Measurements from ENCODE around the gene CDC42EP3.

The CDC42EP3 gene

GRCh38 chr2:37614061-37614738, 57.2 kb downstream of the CDC42EP3 start:
- no peaks in the 10 kb centered on the region for H3K79me2 ChIP-seq

GRCh38 chr2:37612382-37612781, 59.1 kb downstream of the CDC42EP3 start:
- Histone ChIP-seq H2AFZ (no peak overlapping the region), H3K9ac (no peak overlapping the region), H3K4me3 (ENCODE audit: low read depth, low read length) (no peak overlapping the region), H3K36me3 (ENCODE audit: control insufficient read depth, insufficient read depth, low read length) (no peaks in the 10 kb centered on the region), H3K9me3 (ENCODE audit: control insufficient read depth, low read length) (no peaks in the 10 kb centered on the region), H3K4me2 (ENCODE audit: low read length) (no peak overlapping the region), H3K27me3 (ENCODE audit: control insufficient read depth, insufficient read depth, low read length) (no peaks in the 10 kb centered on the region), H3K4me1 (no peaks in the 10 kb centered on the region), H3K79me2 (no peaks in the 10 kb centered on the region), H3K27ac (no peak overlapping the region)
- TF ChIP-seq, protein P1, sequence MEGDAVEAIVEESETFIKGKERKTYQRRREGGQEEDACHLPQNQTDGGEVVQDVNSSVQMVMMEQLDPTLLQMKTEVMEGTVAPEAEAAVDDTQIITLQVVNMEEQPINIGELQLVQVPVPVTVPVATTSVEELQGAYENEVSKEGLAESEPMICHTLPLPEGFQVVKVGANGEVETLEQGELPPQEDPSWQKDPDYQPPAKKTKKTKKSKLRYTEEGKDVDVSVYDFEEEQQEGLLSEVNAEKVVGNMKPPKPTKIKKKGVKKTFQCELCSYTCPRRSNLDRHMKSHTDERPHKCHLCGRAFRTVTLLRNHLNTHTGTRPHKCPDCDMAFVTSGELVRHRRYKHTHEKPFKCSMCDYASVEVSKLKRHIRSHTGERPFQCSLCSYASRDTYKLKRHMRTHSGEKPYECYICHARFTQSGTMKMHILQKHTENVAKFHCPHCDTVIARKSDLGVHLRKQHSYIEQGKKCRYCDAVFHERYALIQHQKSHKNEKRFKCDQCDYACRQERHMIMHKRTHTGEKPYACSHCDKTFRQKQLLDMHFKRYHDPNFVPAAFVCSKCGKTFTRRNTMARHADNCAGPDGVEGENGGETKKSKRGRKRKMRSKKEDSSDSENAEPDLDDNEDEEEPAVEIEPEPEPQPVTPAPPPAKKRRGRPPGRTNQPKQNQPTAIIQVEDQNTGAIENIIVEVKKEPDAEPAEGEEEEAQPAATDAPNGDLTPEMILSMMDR (IDR thresholded peaks at IDR 0.05): no peak

More at GRCh38 chr2:37614061-37614738, 57.2 kb downstream of the CDC42EP3 start:
- Histone ChIP-seq H3K4me3 (ENCODE audit: low read depth, low read length) (no peak overlapping the region), H3K9ac (no peak overlapping the region), H3K36me3 (ENCODE audit: control insufficient read depth, insufficient read depth, low read length) (no peaks in the 10 kb centered on the region), H3K9me3 (ENCODE audit: control insufficient read depth, low read length) (no peaks in the 10 kb centered on the region), H3K27me3 (ENCODE audit: control insufficient read depth, insufficient read depth, low read length) (no peaks in the 10 kb centered on the region), H2AFZ (no peak overlapping the region), H3K27ac (no peak overlapping the region), H3K4me1 (no peaks in the 10 kb centered on the region), H3K4me2 (ENCODE audit: low read length) (no peak overlapping the region)
- TF ChIP-seq, protein P1 (IDR thresholded peaks at IDR 0.05): no peak

GRCh38 chr2:37610638-37611289, 60.7 kb downstream of the CDC42EP3 start:
- TF ChIP-seq, protein P1 (IDR thresholded peaks at IDR 0.05): no peak
- Histone ChIP-seq H3K9me3 (ENCODE audit: control insufficient read depth, low read length) (no peaks in the 10 kb centered on the region), H3K79me2 (no peaks in the 10 kb centered on the region), H3K4me3 (ENCODE audit: low read depth, low read length) (no peak overlapping the region), H3K36me3 (ENCODE audit: control insufficient read depth, insufficient read depth, low read length) (no peaks in the 10 kb centered on the region), H3K4me2 (ENCODE audit: low read length) (no peak overlapping the region), H3K9ac (no peak overlapping the region), H3K27me3 (ENCODE audit: control insufficient read depth, insufficient read depth, low read length) (no peaks in the 10 kb centered on the region), H3K27ac (no peak overlapping the region), H3K4me1 (no peaks in the 10 kb centered on the region), H2AFZ (no peak overlapping the region)

- Histone ChIP-seq H3K27ac (no peak overlapping the region), H3K79me2 (no peaks in the 10 kb centered on the region), H3K4me2 (ENCODE audit: low read length) (no peak overlapping the region), H3K4me3 (ENCODE audit: low read depth, low read length) (no peak overlapping the region), H2AFZ (no peak overlapping the region), H3K9me3 (ENCODE audit: control insufficient read depth, low read length) (no peaks in the 10 kb centered on the region), H3K4me1 (no peaks in the 10 kb centered on the region), H3K27me3 (ENCODE audit: control insufficient read depth, insufficient read depth, low read length) (no peaks in the 10 kb centered on the region), H3K36me3 (ENCODE audit: control insufficient read depth, insufficient read depth, low read length) (no peaks in the 10 kb centered on the region), H3K9ac (no peak overlapping the region)
- TF ChIP-seq, protein P1 (IDR thresholded peaks at IDR 0.05): no peak
Observed at GRCh38 chr2:37609782-37610181, 61.7 kb downstream of the CDC42EP3 start.
